Testis (tissue), 5 donors: ENCODE results near the gene KLHL1. TPM values are rescaled to one million over a fixed set of nuclear protein-coding genes. Genes with fewer than 3 reads are reported as not detected.
A peak's percentile ranks its signal among the peaks of the same experiment; 100 is the strongest.
"Not testable (repeated sequence)": the region's sequence is repeated elsewhere in the genome, so short reads cannot be mapped to it uniquely, and the experiment has no call there.

Source experiments
- DNase-seq: peaks from one replicate; pipeline ENCODE4 v3.0.0-alpha.2; 2019
- H3K27ac ChIP-seq, 2 donors: fragments of 200-600 bp; sonication (generic); one replicate each; pipeline ENCODE4 v1.5.1; 2019
- H3K27me3 ChIP-seq: fragments of 200-600 bp; sonication (generic); one replicate; pipeline ENCODE4 v1.5.1; 2019
- H3K36me3 ChIP-seq: fragments of 200-600 bp; sonication (generic); one replicate; pipeline ENCODE4 v1.5.1; 2017; ENCODE audit warnings: low read depth; ENCODE audit errors: missing control alignments
- H3K4me1 ChIP-seq: fragments of 200-600 bp; sonication (generic); one replicate; pipeline ENCODE4 v1.5.1; 2019
- H3K4me3 ChIP-seq, 2 donors: fragments of 200-600 bp; sonication (generic); one replicate each; pipeline ENCODE4 v1.5.1; 2017 to 2019
- H3K9me3 ChIP-seq: fragments of 200-600 bp; sonication (generic); one replicate; pipeline ENCODE4 v1.5.1; 2017
- CTCF ChIP-seq, 3 experiments: fragments of 450-650 bp in 2 of 3; fragments of 200-600 bp in 1 of 3; sonication (generic) in 1 of 3; IDR thresholded peaks; one replicate each; pipeline ENCODE4 v1.5.1; 2016 to 2019; ENCODE audit warnings: antibody characterized with exemption in 3 of 3, mild to moderate bottlenecking in 2 of 3, moderate library complexity in 1 of 3
- POLR2A ChIP-seq: fragments of 450-650 bp; IDR thresholded peaks from one replicate; pipeline ENCODE4 v1.6.1; 2017; ENCODE audit warnings: antibody characterized with exemption, mild to moderate bottlenecking, moderate library complexity
- WGBS, 2 donors: methylation state at CpG; one replicate each; pipeline ENCODE4 v1.1.5; 2018; 5-methylcytosine and 5-hydroxymethylcytosine counted together
- intact Hi-C: fragments of 100-400 bp; cut with DNase I; formaldehyde crosslinking; loops from one replicate; pipeline ENCODE4 v1.15.1; 2023; ENCODE audit warnings: low total_unique reads
- long read RNA-seq, 2 donors: transcript quantifications; one replicate each; lab custom pipeline, GENCODE V29; 2026
- polyA plus RNA-seq: library from polyadenylated mRNA; stranded (reverse); fragments of 350-450 nt; fragmentation: Illumina TruSeq; extraction: RNeasy Lipid Tissue Mini Kit (QIAGEN cat#74804); gene quantifications from one replicate; pipeline ENCODE4 v1.2.3, GENCODE V29; 2014; ENCODE audit warnings: low read depth, low replicate concordance; ENCODE audit not compliant: insufficient read depth
- total RNA-seq, 2 donors: library from RNA; depleted of rRNA; stranded (reverse); fragments of >200 nt; gene quantifications; one replicate each; pipeline ENCODE4 v1.2.3, GENCODE V29; 2016

The KLHL1 gene
- under 1 TPM; 0.16 to 0.87 TPM for total RNA-seq
- 0.21 TPM for polyA plus RNA-seq
- long read RNA-seq, donor 1 = 0 reads
- long read RNA-seq, donor 2 = 0 reads

- intact Hi-C loops = no loop called here
- Histone ChIP-seq H3K4me1 (no peaks in the 10 kb centered on the region), H3K9me3 (no peaks in the 10 kb centered on the region), H3K27ac (no peak within 1 kb of the TSS), H3K27me3 (no peaks in the 10 kb centered on the region), H3K36me3 (no peaks in the 10 kb centered on the region), H3K4me3 (peak within 1 kb of the TSS in 1 of 2 donors; percentile 17)
- no peak for TF ChIP-seq POLR2A
- TF ChIP-seq CTCF (IDR thresholded peaks at IDR 0.05) = no peak
- no peak for DNase-seq
- 39 to 45% methylated on average over 18 of the region's 18 CpGs for WGBS, 2 donors
Observed at GRCh38 chr13:70108356-70109105, at the start of gene KLHL1. Gene KLHL1, minus strand, starts transcription at chr13:70108452. Its CDS starts 753 bp downstream, at chr13:70107699.

GRCh38 chr13:70142658-70143057, 34.4 kb upstream of the KLHL1 start:
- H3K9me3 ChIP-seq, H3K27ac ChIP-seq, H3K27me3 ChIP-seq, H3K36me3 ChIP-seq, H3K4me1 ChIP-seq, DNase-seq, H3K4me3 ChIP-seq, intact Hi-C loops: not testable (repeated sequence)
- 69 to 78% methylated on average over 12 of the region's 12 CpGs for WGBS, 2 donors

GRCh38 chr13:70128098-70128497, 19.8 kb upstream of the KLHL1 start:
- TF ChIP-seq POLR2A = no peak
- TF ChIP-seq CTCF (IDR thresholded peaks at IDR 0.05) = no peak
- WGBS, 2 donors = 61 to 77% methylated on average over 2 of the region's 2 CpGs

GRCh38 chr13:70125693-70126092, 17.4 kb upstream of the KLHL1 start:
- WGBS, 2 donors = 65 to 66% methylated on average over 5 of the region's 5 CpGs
- TF ChIP-seq POLR2A (no peak), CTCF (IDR thresholded peaks at IDR 0.05) (no peak)
- no peak for DNase-seq
- H3K27ac ChIP-seq = no peak overlapping the region
- H3K9me3 ChIP-seq = no peaks in the 10 kb centered on the region
- no peaks in the 10 kb centered on the region for H3K4me1 ChIP-seq
- intact Hi-C loops = no loop called here
- no peaks in the 10 kb centered on the region for H3K36me3 ChIP-seq
- H3K27me3 ChIP-seq = no peaks in the 10 kb centered on the region
- H3K4me3 ChIP-seq = no peak overlapping the region

More at GRCh38 chr13:70128098-70128497, 19.8 kb upstream of the KLHL1 start:
- Histone ChIP-seq H3K9me3 (no peaks in the 10 kb centered on the region), H3K4me3 (no peak overlapping the region), H3K36me3 (no peaks in the 10 kb centered on the region), H3K4me1 (no peaks in the 10 kb centered on the region), H3K27me3 (no peaks in the 10 kb centered on the region), H3K27ac (no peak overlapping the region)
- DNase-seq = no peak
- intact Hi-C loops = no loop called here

GRCh38 chr13:70117338-70117905, 9.2 kb upstream of the KLHL1 start:
- Histone ChIP-seq H3K27me3 (no peaks in the 10 kb centered on the region), H3K4me1 (no peaks in the 10 kb centered on the region), H3K4me3 (no peak overlapping the region), H3K27ac (no peak overlapping the region), H3K36me3 (no peaks in the 10 kb centered on the region), H3K9me3 (no peaks in the 10 kb centered on the region)
- TF ChIP-seq POLR2A = no peak
- no peak for TF ChIP-seq CTCF (IDR thresholded peaks at IDR 0.05)
- no peak for DNase-seq
- 48 to 49% methylated on average over 2 of the region's 2 CpGs for WGBS, 2 donors
- intact Hi-C loops = no loop called here
